K562 (cell line): Measurements from ENCODE around the gene GRM2. TPM values are rescaled to one million over a fixed set of nuclear protein-coding genes. Genes with fewer than 3 reads are reported as not detected.
A peak's percentile ranks its signal among the peaks of the same experiment; 100 is the strongest.

Source experiments
- CBX3 ChIP-seq, 2 experiments: IDR thresholded peaks; 1 replicate in 1 of 2; 2 replicates in 1 of 2; pipeline ENCODE4 v1.6.1; 2012; ENCODE audit warnings: inconsistent platforms in 2 of 2, low read length in 2 of 2, borderline replicate concordance in 1 of 2, control low read depth in 1 of 2
- CEBPB ChIP-seq: fragments of 450-650 bp; IDR thresholded peaks from 2 replicates; pipeline ENCODE4 v1.6.1; 2016; ENCODE audit warnings: missing genetic modification characterization, missing compliant biosample characterization
- ELK3 ChIP-seq: fragments of 450-650 bp; formaldehyde crosslinking; IDR thresholded peaks from 2 replicates; pipeline ENCODE4 v1.4.0; 2020; ENCODE audit warnings: mild to moderate bottlenecking
- GATAD2B ChIP-seq: fragments of 450-650 bp; IDR thresholded peaks from 2 replicates; pipeline ENCODE4 v1.6.1; 2017; ENCODE audit warnings: mild to moderate bottlenecking, borderline replicate concordance
- HDAC8 ChIP-seq: fragments of 450-650 bp; IDR thresholded peaks from 2 replicates; pipeline ENCODE4 v1.6.1; 2016; ENCODE audit warnings: mild to moderate bottlenecking, missing genetic modification characterization, moderate library complexity, missing compliant biosample characterization
- IFI16 ChIP-seq: fragments of 250-450 bp; sonication (Bioruptor Pico); IDR thresholded peaks from 2 replicates; pipeline ENCODE4 v2.1.2; 2022; ENCODE audit warnings: mild to moderate bottlenecking, inconsistent platforms
- ILF3 ChIP-seq: fragments of 450-650 bp; IDR thresholded peaks from 2 replicates; pipeline ENCODE4 v1.6.1; 2018; ENCODE audit warnings: antibody characterized with exemption, mild to moderate bottlenecking, moderate library complexity, borderline replicate concordance
- MAZ ChIP-seq, 2 experiments: fragments of 450-650 bp in 1 of 2; sonication (generic) in 1 of 2; formaldehyde crosslinking; IDR thresholded peaks in 1 of 2; conservative IDR thresholded peaks in 1 of 2; 2 replicates each; pipeline versions ENCODE4 v1.4.0 to v1.5.0; 2020; ENCODE audit warnings: mild to moderate bottlenecking in 1 of 2, missing genetic modification reagents in 1 of 2
- MITF ChIP-seq: IDR thresholded peaks from 2 replicates; pipeline ENCODE4 v1.6.1; 2014; ENCODE audit warnings: antibody characterized with exemption
- MXD1 ChIP-seq: fragments of 250-450 bp; sonication (Bioruptor Pico); IDR thresholded peaks from 2 replicates; pipeline ENCODE4 v1.8.0; 2021; ENCODE audit warnings: borderline replicate concordance, mild to moderate bottlenecking, moderate library complexity; ENCODE audit not compliant: poor library complexity, severe bottlenecking
- MXI1 ChIP-seq: IDR thresholded peaks from 2 replicates; pipeline ENCODE4 v1.6.1; 2011; ENCODE audit warnings: low read depth, mild to moderate bottlenecking, improper control_type of control experiment, low read length
- NCOA4 ChIP-seq: fragments of 450-650 bp; IDR thresholded peaks from 2 replicates; pipeline ENCODE4 v1.6.1; 2018; ENCODE audit warnings: mild to moderate bottlenecking; ENCODE audit not compliant: partially characterized antibody
- NUFIP1 ChIP-seq: fragments of 450-650 bp; IDR thresholded peaks from 2 replicates; pipeline ENCODE4 v1.6.1; 2018; ENCODE audit not compliant: partially characterized antibody
- RCOR1 ChIP-seq, 2 experiments: IDR thresholded peaks; 2 replicates each; pipeline ENCODE4 v1.6.1; 2012; ENCODE audit warnings: low read depth in 2 of 2, low read length in 2 of 2, borderline replicate concordance in 1 of 2, improper control_type of control experiment in 1 of 2
- SNAPC5 ChIP-seq: fragments of 250-450 bp; sonication (Bioruptor Pico); IDR thresholded peaks from 2 replicates; pipeline ENCODE4 v1.8.0; 2021; ENCODE audit warnings: moderate library complexity, mild to moderate bottlenecking, inconsistent platforms
- TAF1 ChIP-seq: IDR thresholded peaks from 2 replicates; pipeline ENCODE4 v1.6.1; 2011; ENCODE audit warnings: mild to moderate bottlenecking, low read length, moderate library complexity; ENCODE audit not compliant: insufficient read depth, control insufficient read depth, severe bottlenecking; ENCODE audit errors: extremely low read depth
- U2AF2 ChIP-seq: fragments of 200-400 bp; formaldehyde crosslinking; optimal IDR thresholded peaks from 2 replicates; pipeline ENCODE3; 2017; ENCODE audit warnings: low read depth, mild to moderate bottlenecking, low read length
- ZNF668 ChIP-seq: fragments of 250-450 bp; sonication (Bioruptor Pico); IDR thresholded peaks from 2 replicates; pipeline ENCODE4 v1.8.0; 2022; ENCODE audit warnings: mild to moderate bottlenecking, inconsistent platforms
- ZNF75A ChIP-seq: fragments of 450-650 bp; formaldehyde crosslinking; IDR thresholded peaks from 2 replicates; pipeline ENCODE4 v1.4.0; 2020; ENCODE audit warnings: mild to moderate bottlenecking
- polyA plus RNA-seq, 8 experiments: library from polyadenylated mRNA; depleted of rRNA in 4 of 8; stranded (reverse) in 5 of 8; unstranded in 3 of 8; fragments of >200 nt; fragmentation: Nextera tagmentation in 2 of 8; fragmentation: Illumina TruSeq in 1 of 8; extraction: Ambion mirVana in 2 of 8; extraction: Trizol in 1 of 8; gene quantifications; 2 replicates each; pipeline versions ENCODE4 v1.2.1 to v1.2.3, GENCODE V29; 2011 to 2014; ENCODE audit warnings: inconsistent platforms in 1 of 8, missing spikeins in 1 of 8
- total RNA-seq, 7 experiments: library from RNA; depleted of rRNA in 6 of 7; stranded (reverse); fragments of >200 nt in 6 of 7; fragmentation: Illumina TruSeq in 2 of 7; extraction: Trizol in 2 of 7; gene quantifications; 2 replicates each; pipeline versions ENCODE4 v1.2.1 to v1.2.3, GENCODE V29; 2011 to 2021; ENCODE audit warnings: low replicate concordance in 1 of 7
- TF ChIP-seq, protein P1 (sequence below): fragments of 450-650 bp; formaldehyde crosslinking; IDR thresholded peaks from 2 replicates; pipeline ENCODE4 v1.4.0; 2022; ENCODE audit warnings: mild to moderate bottlenecking, moderate library complexity
- TF ChIP-seq, protein P2 (sequence below): fragments of 450-650 bp; IDR thresholded peaks from 2 replicates; pipeline ENCODE4 v1.6.1; 2016; ENCODE audit warnings: low read depth, mild to moderate bottlenecking, moderate library complexity
- TF ChIP-seq, protein P3 (sequence below): fragments of 450-650 bp; formaldehyde crosslinking; IDR thresholded peaks from 2 replicates; pipeline ENCODE4 v1.4.0; 2020; ENCODE audit warnings: mild to moderate bottlenecking, moderate library complexity

Gene GRM2
- total and polyA plus RNA-seq, 9 of the 15 experiments (the other 6 are each of a cell fraction or from before 2014, with no cell fraction given) = not detected

- TF ChIP-seq MAZ (CRISPR knock-in tag; conservative IDR thresholded peaks at IDR 0.05 in 1 of 2, IDR thresholded peaks at IDR 0.05 in 1 of 2) (peak in 1 of 2 experiments; percentile 64; a peak in 1 of 4 replicates), MITF (no peak), MXD1 (CRISPR knock-in tag) (no peak), U2AF2 (no peak), NUFIP1 (no peak), ZNF75A (CRISPR knock-in tag) (no peak), HDAC8 (no peak), ELK3 (CRISPR knock-in tag) (no peak), CEBPB (tag) (no peak), NCOA4 (no peak), CBX3 (IDR thresholded peaks at IDR 0.05; ENCODE audit: borderline replicate concordance in 1 of 2, low read length in 2 of 2) (no peak), IFI16 (CRISPR knock-in tag) (no peak), ILF3 (no peak), ZNF668 (no peak), GATAD2B (no peak), TAF1 (no peak), SNAPC5 (CRISPR knock-in tag) (no peak), RCOR1 (IDR thresholded peaks at IDR 0.05; ENCODE audit: borderline replicate concordance in 1 of 2, low read depth in 2 of 2, low read length in 2 of 2) (no peak), MXI1 (no peak)
- TF ChIP-seq, protein P1, sequence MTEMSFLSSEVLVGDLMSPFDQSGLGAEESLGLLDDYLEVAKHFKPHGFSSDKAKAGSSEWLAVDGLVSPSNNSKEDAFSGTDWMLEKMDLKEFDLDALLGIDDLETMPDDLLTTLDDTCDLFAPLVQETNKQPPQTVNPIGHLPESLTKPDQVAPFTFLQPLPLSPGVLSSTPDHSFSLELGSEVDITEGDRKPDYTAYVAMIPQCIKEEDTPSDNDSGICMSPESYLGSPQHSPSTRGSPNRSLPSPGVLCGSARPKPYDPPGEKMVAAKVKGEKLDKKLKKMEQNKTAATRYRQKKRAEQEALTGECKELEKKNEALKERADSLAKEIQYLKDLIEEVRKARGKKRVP (CRISPR knock-in tag) = no peak
- TF ChIP-seq, protein P2, sequence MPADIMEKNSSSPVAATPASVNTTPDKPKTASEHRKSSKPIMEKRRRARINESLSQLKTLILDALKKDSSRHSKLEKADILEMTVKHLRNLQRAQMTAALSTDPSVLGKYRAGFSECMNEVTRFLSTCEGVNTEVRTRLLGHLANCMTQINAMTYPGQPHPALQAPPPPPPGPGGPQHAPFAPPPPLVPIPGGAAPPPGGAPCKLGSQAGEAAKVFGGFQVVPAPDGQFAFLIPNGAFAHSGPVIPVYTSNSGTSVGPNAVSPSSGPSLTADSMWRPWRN = no peak
- TF ChIP-seq, protein P3, sequence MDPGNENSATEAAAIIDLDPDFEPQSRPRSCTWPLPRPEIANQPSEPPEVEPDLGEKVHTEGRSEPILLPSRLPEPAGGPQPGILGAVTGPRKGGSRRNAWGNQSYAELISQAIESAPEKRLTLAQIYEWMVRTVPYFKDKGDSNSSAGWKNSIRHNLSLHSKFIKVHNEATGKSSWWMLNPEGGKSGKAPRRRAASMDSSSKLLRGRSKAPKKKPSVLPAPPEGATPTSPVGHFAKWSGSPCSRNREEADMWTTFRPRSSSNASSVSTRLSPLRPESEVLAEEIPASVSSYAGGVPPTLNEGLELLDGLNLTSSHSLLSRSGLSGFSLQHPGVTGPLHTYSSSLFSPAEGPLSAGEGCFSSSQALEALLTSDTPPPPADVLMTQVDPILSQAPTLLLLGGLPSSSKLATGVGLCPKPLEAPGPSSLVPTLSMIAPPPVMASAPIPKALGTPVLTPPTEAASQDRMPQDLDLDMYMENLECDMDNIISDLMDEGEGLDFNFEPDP (CRISPR knock-in tag) = no peak
These were observed 35.0 kb upstream of the GRM2 start (continued) for GRCh38 chr3:51671734-51672475.
